ENCODE data around the gene LTF.

Gene LTF

GRCh38 chr3:46453526-46454208 is 11.0 kb downstream of the LTF start:
- Histone ChIP-seq H3K9me3 (ENCODE audit: control insufficient read depth, insufficient read depth, low read depth, low read length) (no peaks in the 10 kb centered on the region), H3K4me3 (ENCODE audit: low read depth, low read length) (no peak overlapping the region), H3K4me1 (ENCODE audit: control insufficient read depth, insufficient read depth, low read length) (no peaks in the 10 kb centered on the region), H3K9ac (ENCODE audit: low read length) (no peak overlapping the region), H3K27ac (ENCODE audit: low read depth, low read length) (no peak overlapping the region), H3K27me3 (ENCODE audit: control insufficient read depth, insufficient read depth, low read length) (no peaks in the 10 kb centered on the region), H3K36me3 (ENCODE audit: control insufficient read depth, insufficient read depth, low read length) (no peaks in the 10 kb centered on the region)

GRCh38 chr3:46449755-46450552 is 14.8 kb downstream of the LTF start:
- Histone ChIP-seq H3K4me1 (ENCODE audit: control insufficient read depth, insufficient read depth, low read length) (no peaks in the 10 kb centered on the region), H3K9me3 (ENCODE audit: control insufficient read depth, insufficient read depth, low read depth, low read length) (no peaks in the 10 kb centered on the region), H3K36me3 (ENCODE audit: control insufficient read depth, insufficient read depth, low read length) (no peaks in the 10 kb centered on the region), H3K27me3 (ENCODE audit: control insufficient read depth, insufficient read depth, low read length) (no peaks in the 10 kb centered on the region), H3K9ac (ENCODE audit: low read length) (no peak overlapping the region), H3K4me3 (ENCODE audit: low read depth, low read length) (no peak overlapping the region), H3K27ac (ENCODE audit: low read depth, low read length) (no peak overlapping the region)

DNA sequence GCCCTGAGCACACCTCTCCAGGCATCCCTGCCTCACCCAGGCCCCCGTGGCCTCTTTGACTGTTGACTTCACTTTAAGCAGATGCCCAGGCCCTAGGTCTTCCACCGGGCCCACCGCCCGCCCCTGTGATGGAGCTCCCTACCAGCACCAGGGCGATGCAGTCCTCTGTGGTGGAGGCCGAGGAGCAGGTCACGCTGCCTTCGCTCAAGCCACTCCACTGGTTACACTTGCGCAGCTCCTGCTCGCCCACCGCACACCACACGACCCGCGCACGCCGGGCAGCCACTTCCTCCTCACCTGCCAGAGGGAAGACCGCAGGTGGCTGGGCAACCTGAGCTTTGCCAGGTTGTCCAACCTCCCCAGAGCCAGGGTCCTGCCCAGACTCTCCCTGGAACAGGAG is 16.0 kb downstream of the LTF start:
- no peaks in the 10 kb centered on the region for H3K36me3 ChIP-seq (ENCODE audit: control insufficient read depth, insufficient read depth, low read length)
- no peaks in the 10 kb centered on the region for H3K9me3 ChIP-seq (ENCODE audit: control insufficient read depth, insufficient read depth, low read depth, low read length)
- H3K27me3 ChIP-seq (ENCODE audit: control insufficient read depth, insufficient read depth, low read length) = no peaks in the 10 kb centered on the region
- no peak overlapping the region for H3K4me3 ChIP-seq (ENCODE audit: low read depth, low read length)
- H3K27ac ChIP-seq (ENCODE audit: low read depth, low read length) = no peak overlapping the region
- H3K9ac ChIP-seq (ENCODE audit: low read length) = no peak overlapping the region
- H3K4me1 ChIP-seq (ENCODE audit: control insufficient read depth, insufficient read depth, low read length) = no peaks in the 10 kb centered on the region

DNA sequence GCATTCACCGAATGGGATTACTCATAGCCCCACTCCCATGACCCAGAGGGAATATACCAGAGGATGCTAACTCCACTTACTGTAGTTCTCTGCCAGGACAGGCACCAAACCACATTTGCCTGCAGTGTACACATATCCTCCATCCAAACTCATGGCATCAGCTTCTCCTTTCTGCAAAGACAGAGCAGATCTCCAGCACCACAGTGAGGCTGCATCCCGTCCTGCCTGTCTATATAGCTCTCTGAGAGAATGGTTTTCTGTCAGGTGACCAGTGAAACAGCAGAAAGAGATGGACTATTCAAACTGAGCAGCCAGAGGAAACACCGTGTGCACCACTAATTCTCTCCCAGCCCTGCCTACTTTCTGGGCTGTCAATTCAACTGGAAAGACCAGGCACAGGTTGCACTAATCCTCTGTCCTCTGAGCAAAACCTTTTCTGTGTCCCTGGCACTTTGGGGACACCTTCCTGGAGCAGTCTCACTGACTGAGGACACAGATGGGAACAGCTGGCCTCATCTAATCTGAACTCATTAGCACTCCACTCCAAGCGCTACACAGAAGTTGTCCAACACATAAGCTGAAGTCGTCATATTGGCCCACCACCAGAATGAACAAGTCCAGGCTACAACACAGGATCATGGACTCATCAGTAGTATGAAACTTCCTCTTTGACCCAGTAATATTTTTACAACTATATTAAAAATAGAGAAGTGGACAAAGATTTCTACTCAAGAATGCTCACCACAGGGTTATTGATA is 17.3 kb downstream of the LTF start:
- H3K27me3 ChIP-seq (ENCODE audit: control insufficient read depth, insufficient read depth, low read length) = no peaks in the 10 kb centered on the region
- H3K9me3 ChIP-seq (ENCODE audit: control insufficient read depth, insufficient read depth, low read depth, low read length) = no peaks in the 10 kb centered on the region
- H3K36me3 ChIP-seq (ENCODE audit: control insufficient read depth, insufficient read depth, low read length) = no peaks in the 10 kb centered on the region
- H3K9ac ChIP-seq (ENCODE audit: low read length) = no peak overlapping the region
- H3K27ac ChIP-seq (ENCODE audit: low read depth, low read length) = no peak overlapping the region
- H3K4me3 ChIP-seq (ENCODE audit: low read depth, low read length) = no peak overlapping the region
- H3K4me1 ChIP-seq (ENCODE audit: control insufficient read depth, insufficient read depth, low read length) = no peaks in the 10 kb centered on the region

- Histone ChIP-seq H3K4me1 (ENCODE audit: control insufficient read depth, insufficient read depth, low read length) (no peaks in the 10 kb centered on the region), H3K4me3 (ENCODE audit: low read depth, low read length) (no peak overlapping the region), H3K9me3 (ENCODE audit: control insufficient read depth, insufficient read depth, low read depth, low read length) (no peaks in the 10 kb centered on the region), H3K27me3 (ENCODE audit: control insufficient read depth, insufficient read depth, low read length) (no peaks in the 10 kb centered on the region), H3K9ac (ENCODE audit: low read length) (no peak overlapping the region), H3K27ac (ENCODE audit: low read depth, low read length) (no peak overlapping the region), H3K36me3 (ENCODE audit: control insufficient read depth, insufficient read depth, low read length) (no peaks in the 10 kb centered on the region)
Observed at GRCh38 chr3:46442576-46443530, 21.9 kb downstream of the LTF start.

DNA sequence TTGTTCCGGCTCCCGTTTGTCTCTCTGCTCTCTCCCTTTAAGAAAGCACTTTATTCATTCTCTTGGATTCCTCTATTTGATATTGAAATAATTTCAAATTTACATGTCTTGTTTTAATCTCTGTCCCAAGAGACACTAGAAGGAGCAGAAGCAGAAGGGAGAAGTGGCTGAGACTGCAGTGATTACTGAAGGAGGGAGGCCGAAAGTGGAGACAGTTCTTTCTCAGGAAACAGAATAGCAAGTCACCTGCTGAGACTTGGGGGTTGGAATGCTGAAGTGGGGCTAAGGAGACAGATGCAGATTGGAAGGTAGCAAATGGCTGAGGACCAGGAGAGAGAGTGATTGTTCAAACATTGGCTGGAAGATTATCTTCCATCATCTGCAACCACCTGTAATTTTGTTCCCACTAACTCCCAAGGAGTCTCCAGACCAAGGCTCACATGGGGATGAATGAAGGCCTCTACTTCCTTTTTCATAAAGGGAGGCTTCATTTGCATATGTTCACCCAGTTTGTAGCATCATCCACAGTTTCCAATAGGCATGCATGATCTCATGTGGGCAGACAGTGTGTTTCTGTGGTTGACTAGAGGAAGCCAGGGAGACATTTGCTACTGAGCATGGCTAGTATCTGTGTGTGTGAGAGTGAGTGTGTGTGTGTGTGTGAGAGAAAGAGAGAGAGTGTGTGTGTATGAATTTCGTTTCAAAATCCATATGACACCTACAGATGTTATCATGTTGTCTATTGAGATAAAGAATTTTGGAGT is 24.0 kb downstream of the LTF start:
- Histone ChIP-seq H3K4me3 (ENCODE audit: low read depth, low read length) (no peak overlapping the region), H3K9me3 (ENCODE audit: control insufficient read depth, insufficient read depth, low read depth, low read length) (no peaks in the 10 kb centered on the region), H3K9ac (ENCODE audit: low read length) (no peak overlapping the region), H3K4me1 (ENCODE audit: control insufficient read depth, insufficient read depth, low read length) (no peaks in the 10 kb centered on the region), H3K36me3 (ENCODE audit: control insufficient read depth, insufficient read depth, low read length) (no peaks in the 10 kb centered on the region), H3K27me3 (ENCODE audit: control insufficient read depth, insufficient read depth, low read length) (no peaks in the 10 kb centered on the region), H3K27ac (ENCODE audit: low read depth, low read length) (no peak overlapping the region)

GRCh38 chr3:46438831-46439230 is 25.9 kb downstream of the LTF start:
- no peak overlapping the region for H3K9ac ChIP-seq (ENCODE audit: low read length)
- H3K4me3 ChIP-seq (ENCODE audit: low read depth, low read length) = no peak overlapping the region
- H3K27ac ChIP-seq (ENCODE audit: low read depth, low read length) = no peak overlapping the region

DNA sequence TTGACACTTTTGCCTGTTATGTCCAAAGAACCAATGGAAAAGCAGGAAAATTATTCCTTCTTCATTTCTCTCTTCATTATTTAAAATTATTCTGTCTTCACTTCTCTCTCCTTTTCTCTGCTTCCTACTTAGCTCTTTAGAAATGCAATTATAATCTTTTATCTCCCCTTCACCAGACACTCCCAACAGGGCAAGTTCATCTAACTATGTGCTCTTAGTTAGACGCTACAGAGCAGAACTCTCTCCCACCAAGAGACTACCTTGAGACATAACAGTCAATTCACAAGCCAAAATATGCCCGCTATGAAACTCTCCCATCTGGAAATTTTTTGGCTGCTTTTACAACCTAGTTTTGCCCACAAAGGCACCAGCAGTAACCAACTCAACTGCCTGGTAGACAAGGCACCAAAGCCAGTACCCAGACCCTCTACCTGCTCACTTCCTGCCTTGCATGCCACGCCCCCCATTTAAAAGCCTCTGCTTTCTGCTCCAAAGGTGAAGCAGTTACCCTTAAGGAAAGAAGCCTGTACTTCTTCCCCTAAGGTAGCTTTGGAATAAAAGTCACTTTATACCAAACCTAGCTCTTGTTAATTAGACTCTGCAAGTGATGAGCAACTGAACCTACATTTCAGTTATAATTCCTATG is 29.5 kb downstream of the LTF start:
- no peak overlapping the region for H3K4me3 ChIP-seq (ENCODE audit: low read depth, low read length)
- H3K36me3 ChIP-seq (ENCODE audit: control insufficient read depth, insufficient read depth, low read length) = no peaks in the 10 kb centered on the region
- H3K9me3 ChIP-seq (ENCODE audit: control insufficient read depth, insufficient read depth, low read depth, low read length) = peaks cover 20% of the 10 kb centered on the region
- no peaks in the 10 kb centered on the region for H3K27me3 ChIP-seq (ENCODE audit: control insufficient read depth, insufficient read depth, low read length)
- no peak overlapping the region for H3K9ac ChIP-seq (ENCODE audit: low read length)
- no peak overlapping the region for H3K27ac ChIP-seq (ENCODE audit: low read depth, low read length)
- no peaks in the 10 kb centered on the region for H3K4me1 ChIP-seq (ENCODE audit: control insufficient read depth, insufficient read depth, low read length)

More at GRCh38 chr3:46438831-46439230, 25.9 kb downstream of the LTF start:
- H3K4me1 ChIP-seq (ENCODE audit: control insufficient read depth, insufficient read depth, low read length) = no peaks in the 10 kb centered on the region
- H3K36me3 ChIP-seq (ENCODE audit: control insufficient read depth, insufficient read depth, low read length) = no peaks in the 10 kb centered on the region
- H3K9me3 ChIP-seq (ENCODE audit: control insufficient read depth, insufficient read depth, low read depth, low read length) = no peaks in the 10 kb centered on the region
- H3K27me3 ChIP-seq (ENCODE audit: control insufficient read depth, insufficient read depth, low read length) = no peaks in the 10 kb centered on the region

DNA sequence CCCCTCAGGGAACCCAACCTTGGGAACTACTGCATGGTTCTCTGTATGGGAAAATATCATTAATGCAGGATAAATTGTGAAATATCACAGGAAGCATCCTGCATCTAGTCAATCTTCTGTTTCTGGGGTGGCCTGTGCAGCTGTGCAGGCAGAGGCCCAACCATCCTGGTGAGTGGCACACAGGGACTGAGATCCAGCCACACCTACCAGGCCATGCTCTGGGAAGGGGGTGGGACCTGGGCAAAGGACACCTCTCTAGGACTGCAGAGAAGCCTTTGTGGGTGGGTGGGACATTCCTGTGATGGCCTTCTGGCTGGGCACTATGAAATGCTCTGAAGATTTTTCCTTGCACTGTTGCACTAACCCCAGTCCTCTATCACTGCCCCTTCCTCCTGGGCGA is 30.9 kb downstream of the LTF start:
- Histone ChIP-seq H3K4me1 (ENCODE audit: control insufficient read depth, insufficient read depth, low read length) (no peaks in the 10 kb centered on the region), H3K27ac (ENCODE audit: low read depth, low read length) (no peak overlapping the region), H3K27me3 (ENCODE audit: control insufficient read depth, insufficient read depth, low read length) (no peaks in the 10 kb centered on the region), H3K9me3 (ENCODE audit: control insufficient read depth, insufficient read depth, low read depth, low read length) (peaks cover 20% of the 10 kb centered on the region), H3K36me3 (ENCODE audit: control insufficient read depth, insufficient read depth, low read length) (no peaks in the 10 kb centered on the region), H3K9ac (ENCODE audit: low read length) (no peak overlapping the region), H3K4me3 (ENCODE audit: low read depth, low read length) (no peak overlapping the region)
